Endothelial cell (in vitro differentiated cells): ENCODE results near the gene COL16A1. TPM values are rescaled to one million over a fixed set of nuclear protein-coding genes. Genes with fewer than 3 reads are reported as not detected.

ENCODE experiments used
- DNase-seq: peaks from one replicate; pipeline ENCODE4 v3.0.0; 2021; ENCODE audit warnings: low spot score
- H3K27ac Mint-ChIP-seq: one replicate; pipeline ENCODE4 v1.8.0; 2021; ENCODE audit warnings: mixed read lengths, inconsistent platforms; ENCODE audit not compliant: unreplicated experiment
- H3K27me3 Mint-ChIP-seq: one replicate; pipeline ENCODE4 v1.8.0; 2021; ENCODE audit warnings: mild to moderate bottlenecking, moderate library complexity, mixed read lengths, inconsistent platforms; ENCODE audit not compliant: unreplicated experiment
- H3K36me3 Mint-ChIP-seq: one replicate; pipeline ENCODE4 v1.8.0; 2021; ENCODE audit warnings: mild to moderate bottlenecking, low read depth, mixed read lengths, inconsistent platforms; ENCODE audit not compliant: unreplicated experiment
- H3K4me1 Mint-ChIP-seq: one replicate; pipeline ENCODE4 v1.8.0; 2021; ENCODE audit warnings: mild to moderate bottlenecking, mixed read lengths, inconsistent platforms; ENCODE audit not compliant: unreplicated experiment
- H3K4me3 Mint-ChIP-seq: one replicate; pipeline ENCODE4 v1.8.0; 2021; ENCODE audit warnings: mild to moderate bottlenecking, mixed read lengths, inconsistent platforms; ENCODE audit not compliant: unreplicated experiment
- H3K9me3 Mint-ChIP-seq: one replicate; pipeline ENCODE4 v1.8.0; 2021; ENCODE audit warnings: mixed read lengths, inconsistent platforms; ENCODE audit not compliant: unreplicated experiment
- CTCF ChIP-seq: fragments of 200-600 bp; sonication (generic); IDR thresholded peaks from one replicate; pipeline ENCODE4 v1.5.0; 2021; ENCODE audit warnings: antibody characterized with exemption; ENCODE audit not compliant: unreplicated experiment
- total RNA-seq: library from RNA; stranded (reverse); fragmentation: NEBNext Ultra II Directional; extraction: Animal tissue kit (Norgen Biotek cat#: 25700); gene quantifications from one replicate; pipeline ENCODE4 v1.2.1, GENCODE V29; 2021; ENCODE audit not compliant: unreplicated experiment

Gene COL16A1
- total RNA-seq, 1 donor from 2014 or later: 5.3 TPM

GRCh38 chr1:31691446-31691845 lies 12.4 kb downstream of the COL16A1 start:
- H3K27me3 Mint-ChIP-seq: peaks cover 13% of the 10 kb centered on the region
- no peak for TF ChIP-seq CTCF
- H3K27ac Mint-ChIP-seq: no peak overlapping the region
- no peaks in the 10 kb centered on the region for H3K4me1 Mint-ChIP-seq
- no peaks in the 10 kb centered on the region for H3K36me3 Mint-ChIP-seq
- DNase-seq: no peak
- H3K9me3 Mint-ChIP-seq: no peaks in the 10 kb centered on the region
- no peak overlapping the region for H3K4me3 Mint-ChIP-seq

- Mint-ChIP-seq H3K4me1 (no peaks in the 10 kb centered on the region), H3K4me3 (no peak overlapping the region), H3K9me3 (no peaks in the 10 kb centered on the region), H3K27ac (no peak overlapping the region), H3K36me3 (no peaks in the 10 kb centered on the region), H3K27me3 (peaks cover 13% of the 10 kb centered on the region)
- TF ChIP-seq CTCF: no peak
- no peak for DNase-seq
Observed at GRCh38 chr1:31690921-31691320, 12.9 kb downstream of the COL16A1 start.

GRCh38 chr1:31689854-31690253 lies 14.0 kb downstream of the COL16A1 start:
- Mint-ChIP-seq H3K27ac (no peak overlapping the region), H3K4me1 (no peaks in the 10 kb centered on the region), H3K4me3 (no peak overlapping the region)

GRCh38 chr1:31689379-31689778 lies 14.4 kb downstream of the COL16A1 start:
- no peak overlapping the region for H3K4me3 Mint-ChIP-seq
- no peak for TF ChIP-seq CTCF
- H3K27me3 Mint-ChIP-seq: peaks cover 14% of the 10 kb centered on the region
- H3K9me3 Mint-ChIP-seq: no peaks in the 10 kb centered on the region
- no peaks in the 10 kb centered on the region for H3K4me1 Mint-ChIP-seq
- H3K36me3 Mint-ChIP-seq: no peaks in the 10 kb centered on the region
- no peak for DNase-seq
- H3K27ac Mint-ChIP-seq: no peak overlapping the region

More at GRCh38 chr1:31689854-31690253, 14.0 kb downstream of the COL16A1 start:
- Mint-ChIP-seq H3K27me3 (peaks cover 15% of the 10 kb centered on the region), H3K9me3 (no peaks in the 10 kb centered on the region), H3K36me3 (no peaks in the 10 kb centered on the region)
- DNase-seq: no peak
- TF ChIP-seq CTCF: no peak

- Mint-ChIP-seq H3K27me3 (peaks cover 8% of the 10 kb centered on the region), H3K27ac (no peak overlapping the region), H3K36me3 (no peaks in the 10 kb centered on the region), H3K9me3 (no peaks in the 10 kb centered on the region), H3K4me3 (no peak overlapping the region), H3K4me1 (no peaks in the 10 kb centered on the region)
- no peak for DNase-seq
- TF ChIP-seq CTCF: no peak
Observed at GRCh38 chr1:31688233-31688918, 15.4 kb downstream of the COL16A1 start.
